H9 (cell line): ENCODE data around the gene ATRIP. TPM values are rescaled to one million over a fixed set of nuclear protein-coding genes. Genes with fewer than 3 reads are reported as not detected.

Experiments used
- DNase-seq: peaks from one replicate; pipeline ENCODE4 v3.0.0-alpha.2; 2017
- H2AFZ ChIP-seq: one replicate; pipeline ENCODE4 v1.6.1; 2013; ENCODE audit warnings: mild to moderate bottlenecking, low read length, control low read depth, moderate library complexity
- H2AK5ac ChIP-seq: 2 replicates; pipeline ENCODE4 v1.6.1; 2013; ENCODE audit warnings: low read length, control low read depth, mixed read lengths; ENCODE audit not compliant: insufficient read length
- H2BK120ac ChIP-seq: one replicate; pipeline ENCODE4 v1.6.1; 2013; ENCODE audit warnings: low read depth, mild to moderate bottlenecking, low read length, control low read depth, inconsistent platforms; ENCODE audit not compliant: poor library complexity, severe bottlenecking
- H2BK12ac ChIP-seq: 2 replicates; pipeline ENCODE4 v1.6.1; 2013; ENCODE audit warnings: low read length, control low read depth, mixed read lengths, low read depth; ENCODE audit not compliant: insufficient read length
- H2BK15ac ChIP-seq: 2 replicates; pipeline ENCODE4 v1.6.1; 2013; ENCODE audit warnings: low read depth, low read length, control low read depth
- H2BK20ac ChIP-seq: one replicate; pipeline ENCODE4 v1.6.1; 2013; ENCODE audit warnings: low read depth, mild to moderate bottlenecking, low read length, control low read depth, inconsistent platforms; ENCODE audit not compliant: poor library complexity, severe bottlenecking
- H2BK5ac ChIP-seq: 2 replicates; pipeline ENCODE4 v1.6.1; 2013; ENCODE audit warnings: low read length, control low read depth, mixed read lengths; ENCODE audit not compliant: insufficient read length
- H3K14ac ChIP-seq: 2 replicates; pipeline ENCODE4 v1.6.1; 2013; ENCODE audit warnings: low read length, control low read depth; ENCODE audit not compliant: insufficient read depth
- H3K18ac ChIP-seq: 2 replicates; pipeline ENCODE4 v1.6.1; 2013; ENCODE audit warnings: low read depth, mild to moderate bottlenecking, mixed read lengths, low read length, control low read depth; ENCODE audit not compliant: insufficient read length
- H3K23ac ChIP-seq: 2 replicates; pipeline ENCODE4 v1.6.1; 2013; ENCODE audit warnings: low read length, control low read depth, mixed read lengths, low read depth; ENCODE audit not compliant: insufficient read length
- H3K23me2 ChIP-seq: 2 replicates; pipeline ENCODE4 v1.6.1; 2013; ENCODE audit warnings: low read depth, mild to moderate bottlenecking, mixed read lengths, low read length, control low read depth; ENCODE audit not compliant: insufficient read length, poor library complexity, severe bottlenecking
- H3K27ac ChIP-seq: 2 replicates; pipeline ENCODE4 v1.5.1; 2013; ENCODE audit warnings: low read length, control low read depth, mixed read lengths, low read depth; ENCODE audit not compliant: insufficient read length
- H3K27me3 ChIP-seq: 2 replicates; pipeline ENCODE4 v1.6.1; 2013; ENCODE audit warnings: low read length, control low read depth, inconsistent platforms; ENCODE audit not compliant: insufficient read depth
- H3K4ac ChIP-seq: 2 replicates; pipeline ENCODE4 v1.6.1; 2013; ENCODE audit warnings: low read depth, mild to moderate bottlenecking, control low read depth, inconsistent platforms, low read length, moderate library complexity
- H3K4me1 ChIP-seq: 2 replicates; pipeline ENCODE4 v1.6.1; 2013; ENCODE audit warnings: low read length, control low read depth, inconsistent platforms; ENCODE audit not compliant: insufficient read depth
- H3K4me2 ChIP-seq: 2 replicates; pipeline ENCODE4 v1.6.1; 2013; ENCODE audit warnings: low read length, control low read depth, mixed read lengths; ENCODE audit not compliant: insufficient read length, insufficient read depth
- H3K56ac ChIP-seq: 2 replicates; pipeline ENCODE4 v1.6.1; 2013; ENCODE audit warnings: low read depth, mild to moderate bottlenecking, mixed read lengths, low read length, control low read depth; ENCODE audit not compliant: insufficient read length
- H3K79me1 ChIP-seq: 2 replicates; pipeline ENCODE4 v1.6.1; 2013; ENCODE audit warnings: low read depth, mild to moderate bottlenecking, moderate library complexity, low read length, control low read depth, inconsistent platforms; ENCODE audit not compliant: insufficient read depth, poor library complexity, severe bottlenecking
- H3K79me2 ChIP-seq: 2 replicates; pipeline ENCODE4 v1.6.1; 2013; ENCODE audit warnings: low read length, control low read depth, inconsistent platforms; ENCODE audit not compliant: insufficient read depth
- H3K9ac ChIP-seq: 2 replicates; pipeline ENCODE4 v1.6.1; 2013; ENCODE audit warnings: low read length, control low read depth, mixed read lengths; ENCODE audit not compliant: insufficient read length; ENCODE audit errors: extremely low read depth
- H3K9me3 ChIP-seq: one replicate; pipeline ENCODE4 v1.6.1; 2013; ENCODE audit warnings: low read depth, low read length, inconsistent platforms; ENCODE audit not compliant: control insufficient read depth
- H3T11ph ChIP-seq: one replicate; pipeline ENCODE4 v1.6.1; 2013; ENCODE audit warnings: mild to moderate bottlenecking, low read length, control low read depth, inconsistent platforms
- H4K20me1 ChIP-seq: one replicate; pipeline ENCODE4 v1.6.1; 2013; ENCODE audit not compliant: control insufficient read depth, insufficient read length, insufficient read depth
- H4K5ac ChIP-seq: 2 replicates; pipeline ENCODE4 v1.6.1; 2013; ENCODE audit warnings: low read depth, mild to moderate bottlenecking, mixed read lengths, low read length, control low read depth; ENCODE audit not compliant: insufficient read length
- H4K8ac ChIP-seq: replicated peaks from 2 replicates; pipeline ENCODE4 v1.6.1; 2013; ENCODE audit warnings: low read length, control low read depth, mixed read lengths, low read depth; ENCODE audit not compliant: insufficient read length
- H4K91ac ChIP-seq: 2 replicates; pipeline ENCODE4 v1.6.1; 2013; ENCODE audit warnings: low read depth, mild to moderate bottlenecking, moderate library complexity, mixed read lengths, low read length, control low read depth; ENCODE audit not compliant: insufficient read length
- H3K27ac Mint-ChIP-seq, 3 experiments: 2 replicates in 2 of 3; 3 replicates in 1 of 3; pipeline ENCODE4 v1.8.0; 2020 to 2021; ENCODE audit warnings: mixed read lengths in 3 of 3, mild to moderate bottlenecking in 1 of 3, moderate library complexity in 1 of 3
- H3K27me3 Mint-ChIP-seq: 2 replicates; pipeline ENCODE4 v1.8.0; 2021; ENCODE audit warnings: low read depth, mild to moderate bottlenecking, moderate library complexity, mixed read lengths
- H3K36me3 Mint-ChIP-seq, 3 experiments: 2 replicates in 2 of 3; 3 replicates in 1 of 3; pipeline ENCODE4 v1.8.0; 2020 to 2021; ENCODE audit warnings: low read depth in 3 of 3, mixed read lengths in 3 of 3; ENCODE audit not compliant: insufficient read depth in 1 of 3
- H3K4me1 Mint-ChIP-seq, 2 experiments: 2 replicates each; pipeline ENCODE4 v1.8.0; 2020; ENCODE audit warnings: mixed read lengths in 2 of 2
- H3K4me3 Mint-ChIP-seq, 2 experiments: 2 replicates in 1 of 2; 3 replicates in 1 of 2; pipeline ENCODE4 v1.8.0; 2020 to 2021; ENCODE audit warnings: mild to moderate bottlenecking in 2 of 2, mixed read lengths in 2 of 2, moderate library complexity in 1 of 2
- H3K9me3 Mint-ChIP-seq, 2 experiments: 2 replicates in 1 of 2; 3 replicates in 1 of 2; pipeline ENCODE4 v1.8.0; 2020; ENCODE audit warnings: mild to moderate bottlenecking in 2 of 2, mixed read lengths in 2 of 2, moderate library complexity in 1 of 2
- CTCF ChIP-seq: fragments of 200-600 bp; sonication (generic); conservative IDR thresholded peaks from 3 replicates; pipeline ENCODE4 v1.8.0; 2021; ENCODE audit warnings: antibody characterized with exemption, mild to moderate bottlenecking
- WGBS: extraction: QIAGEN DNeasy Blood & Tissue Kit; methylation state at CpG from one replicate; pipeline ENCODE4 v1.1.7; 2013; ENCODE audit warnings: missing lambda C conversion rate, low lambda C conversion rate, mixed read lengths; ENCODE audit not compliant: insufficient read length; ENCODE audit errors: extremely low coverage; 5-methylcytosine and 5-hydroxymethylcytosine counted together
- total RNA-seq: library from RNA; stranded (reverse); gene quantifications from 2 replicates; pipeline ENCODE4 v1.2.1, GENCODE V29; 2021

The ATRIP gene
- total RNA-seq, 1 experiment from 2014 or later = 16.3 TPM

- peaks cover 2% of the 10 kb centered on the region for H3K23me2 ChIP-seq
- no peak overlapping the region for H3K23ac ChIP-seq
- H3T11ph ChIP-seq = no peak overlapping the region
- no peak overlapping the region for H3K4ac ChIP-seq
- no peak overlapping the region for H3K14ac ChIP-seq
- no peaks in the 10 kb centered on the region for H3K9me3 ChIP-seq
- H2BK15ac ChIP-seq = no peak overlapping the region
- no peak overlapping the region for H4K91ac ChIP-seq
- no peaks in the 10 kb centered on the region; the same call in 1 of the 2 replicates for H3K79me2 ChIP-seq
- H3K56ac ChIP-seq = no peak overlapping the region
- H2BK120ac ChIP-seq = no peak overlapping the region
- H2AK5ac ChIP-seq = no peak overlapping the region
- H3K27ac ChIP-seq = no peak overlapping the region
- H2AFZ ChIP-seq = no peak overlapping the region
- DNase-seq = no peak
- Mint-ChIP-seq H3K4me1 (peaks cover 16 to 26% of the 10 kb centered on the region in 2 experiments), H3K9me3 (no peaks in the 10 kb centered on the region; a peak in 1 of 5 replicates), H3K27me3 (no peaks in the 10 kb centered on the region; the same call in 1 of the 2 replicates), H3K36me3 (peaks cover 13 to 32% (median 32%) of the 10 kb centered on the region in 3 experiments), H3K4me3 (no peak overlapping the region), H3K27ac (peak overlapping the region; percentile 49 to 90 (median 81); a peak in 6 of 7 replicates)
- no peak overlapping the region for H3K4me2 ChIP-seq
- no peak overlapping the region for H2BK12ac ChIP-seq
- H4K5ac ChIP-seq = no peak overlapping the region
- H4K8ac ChIP-seq = no peak overlapping the region
- H3K9ac ChIP-seq = no peak overlapping the region
- no peak overlapping the region for H2BK5ac ChIP-seq
- no peaks in the 10 kb centered on the region for H4K20me1 ChIP-seq
- H3K18ac ChIP-seq = no peak overlapping the region
- H3K4me1 ChIP-seq = no peaks in the 10 kb centered on the region
- no CpG with 5 or more reads among the region's 7 CpGs for WGBS
- H2BK20ac ChIP-seq = no peak overlapping the region
- no peak for TF ChIP-seq CTCF
- H3K79me1 ChIP-seq = no peaks in the 10 kb centered on the region
- no peaks in the 10 kb centered on the region for H3K27me3 ChIP-seq
Observed at GRCh38 chr3:48467473-48468267, 21.1 kb downstream of the ATRIP start.
